Common myeloid progenitor, CD34-positive (primary cell): Measurements from ENCODE around the gene SMYD4.
A peak's percentile ranks its signal among the peaks of the same experiment; 100 is the strongest.

Source experiments
- CTCF ChIA-PET: fragments of 350-600 bp; sonication (Branson Sonifier 250); formaldehyde crosslinking; loops from one replicate; lab custom pipeline; 2021; ENCODE audit warnings: antibody characterized with exemption; lab: Charles Lee
- POLR2A ChIA-PET: fragments of 350-600 bp; sonication (Branson Sonifier 250); formaldehyde crosslinking; loops from one replicate; lab custom pipeline; 2021; ENCODE audit warnings: antibody characterized with exemption; lab: Charles Lee
- DNase-seq, 3 donors: peaks; one replicate each; pipeline versions ENCODE4 v3.0.0 to v3.0.0-alpha.2; 2013
- H3K27ac ChIP-seq, 2 experiments: 1 replicate in 1 of 2; 2 replicates in 1 of 2; pipeline ENCODE4 v1.7.0; 2013; ENCODE audit warnings: inconsistent platforms in 2 of 2, low read length in 2 of 2, mild to moderate bottlenecking in 2 of 2, low read depth in 1 of 2, moderate library complexity in 1 of 2; ENCODE audit not compliant: severe bottlenecking in 2 of 2, insufficient read depth in 1 of 2, poor library complexity in 1 of 2
- H3K27me3 ChIP-seq, 5 experiments: replicated peaks in 2 of 5; 1 replicate in 3 of 5; 2 replicates in 2 of 5; pipeline versions ENCODE4 v1.6.1 to v1.7.0; 2013; ENCODE audit warnings: low read length in 4 of 5, mild to moderate bottlenecking in 2 of 5, moderate library complexity in 2 of 5, inconsistent platforms in 1 of 5; ENCODE audit not compliant: insufficient read depth in 5 of 5, control insufficient read depth in 4 of 5
- H3K36me3 ChIP-seq, 4 experiments: 1 replicate in 2 of 4; 2 replicates in 2 of 4; pipeline versions ENCODE4 v1.6.1 to v1.7.0; 2013; ENCODE audit warnings: low read length in 3 of 4, control low read depth in 1 of 4, mild to moderate bottlenecking in 1 of 4; ENCODE audit not compliant: control insufficient read depth in 4 of 4, insufficient read depth in 4 of 4
- H3K4me1 ChIP-seq, 4 experiments: 1 replicate in 3 of 4; 2 replicates in 1 of 4; pipeline versions ENCODE4 v1.6.1 to v1.7.1; 2013; ENCODE audit warnings: low read length in 3 of 4, mild to moderate bottlenecking in 3 of 4, control low read depth in 1 of 4, inconsistent platforms in 1 of 4, moderate library complexity in 1 of 4; ENCODE audit not compliant: control insufficient read depth in 4 of 4, insufficient read depth in 4 of 4; ENCODE audit errors: control extremely low read depth in 1 of 4
- H3K4me3 ChIP-seq, 7 experiments: 1 replicate in 4 of 7; 2 replicates in 3 of 7; pipeline versions ENCODE4 v1.5.1 to v1.7.0; 2013; ENCODE audit warnings: mild to moderate bottlenecking in 7 of 7, low read length in 6 of 7, moderate library complexity in 6 of 7, inconsistent platforms in 2 of 7, low read depth in 2 of 7, control low read depth in 1 of 7; ENCODE audit not compliant: insufficient read depth in 4 of 7, control insufficient read depth in 1 of 7; ENCODE audit errors: extremely low read depth in 1 of 7
- H3K9me3 ChIP-seq, 5 experiments: 1 replicate in 4 of 5; 2 replicates in 1 of 5; pipeline versions ENCODE4 v1.6.1 to v1.7.1; 2013; ENCODE audit warnings: low read length in 4 of 5, mild to moderate bottlenecking in 2 of 5, inconsistent platforms in 1 of 5, low read depth in 1 of 5, moderate library complexity in 1 of 5; ENCODE audit not compliant: control insufficient read depth in 4 of 5, insufficient read depth in 2 of 5; ENCODE audit errors: control extremely low read depth in 1 of 5
- WGBS: methylation state at CpG from one replicate; pipeline ENCODE4 v1.1.5; 2013; ENCODE audit not compliant: insufficient coverage; 5-methylcytosine and 5-hydroxymethylcytosine counted together

SMYD4 gene

GRCh38 chr17:1787301-1787902 lies 42.3 kb downstream of the SMYD4 start:
- Histone ChIP-seq H3K36me3 (peaks cover 5 to 48% (median 18%) of the 10 kb centered on the region in 4 experiments), H3K4me1 (peaks cover 5 to 24% (median 9%) of the 10 kb centered on the region in 4 experiments), H3K27me3 (no peaks in the 10 kb centered on the region), H3K9me3 (no peaks in the 10 kb centered on the region), H3K4me3 (no peak overlapping the region), H3K27ac (no peak overlapping the region)
- 94% methylated on average over 12 of the region's 16 CpGs for WGBS
- no peak for DNase-seq
- ChIA-PET CTCF (interaction anchor here (0.9 to 17.0 kb wide), 3 partner anchors 67 to 122 kb away, joined by 3 to 231 read pairs (median 9); partner anchors contain the start of gene WDR81), POLR2A (interaction anchor here (0.5 to 1.0 kb wide), 2 partner anchors 64 to 157 kb away, joined by 3 read pairs; no protein-coding TSS in a partner anchor)

- no peak for DNase-seq
- no peak overlapping the region for H3K4me3 ChIP-seq
- ChIA-PET CTCF (interaction anchor here (0.9 to 17.0 kb wide), 3 partner anchors 67 to 121 kb away, joined by 3 to 231 read pairs (median 9); partner anchors contain the start of gene WDR81), POLR2A (interaction anchor here (0.5 to 1.0 kb wide), 2 partner anchors 64 to 157 kb away, joined by 3 read pairs; no protein-coding TSS in a partner anchor)
- H3K27ac ChIP-seq = no peak overlapping the region
- over 99% methylated on average over 7 of the region's 7 CpGs for WGBS
- H3K4me1 ChIP-seq = peaks cover 5 to 28% (median 9%) of the 10 kb centered on the region in 4 experiments
- no peaks in the 10 kb centered on the region for H3K9me3 ChIP-seq
- H3K27me3 ChIP-seq = no peaks in the 10 kb centered on the region
- H3K36me3 ChIP-seq = peaks cover 7 to 55% (median 20%) of the 10 kb centered on the region in 4 experiments
These were observed 43.0 kb downstream of the SMYD4 start for GRCh38 chr17:1786708-1787107.

DNA sequence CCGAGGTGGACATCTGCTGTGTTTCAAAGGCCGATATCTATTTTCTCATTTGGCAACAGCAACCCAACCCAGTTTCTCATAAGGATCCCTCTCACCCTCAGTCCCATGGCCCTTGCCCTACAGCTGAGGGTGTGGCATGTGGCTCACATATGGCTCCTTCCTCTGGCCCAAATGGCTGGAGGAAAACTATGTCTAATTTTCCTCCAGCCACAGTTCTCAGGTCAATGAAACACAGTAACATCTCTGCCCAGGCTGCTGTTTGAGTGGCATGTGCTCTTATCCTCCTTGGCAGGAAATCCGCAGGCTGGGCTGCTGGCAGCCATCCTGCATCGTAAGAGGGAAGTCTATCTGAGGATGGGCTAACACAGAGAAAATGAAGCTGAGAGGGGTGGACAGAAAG lies 43.8 kb downstream of the SMYD4 start:
- WGBS = 87% methylated on average over 3 of the region's 4 CpGs
- H3K27me3 ChIP-seq = no peaks in the 10 kb centered on the region
- POLR2A ChIA-PET = no interaction called here
- CTCF ChIA-PET = interaction anchor here (0.9 to 17.0 kb wide), 4 partner anchors 33 to 119 kb away, joined by 3 to 231 read pairs (median 7); partner anchors contain the start of gene WDR81
- H3K27ac ChIP-seq = no peak overlapping the region
- H3K9me3 ChIP-seq = no peaks in the 10 kb centered on the region
- no peak for DNase-seq
- peaks cover 5 to 26% (median 9%) of the 10 kb centered on the region in 4 experiments for H3K4me1 ChIP-seq
- H3K4me3 ChIP-seq = no peak overlapping the region
- peaks cover 7 to 62% (median 26%) of the 10 kb centered on the region in 4 experiments for H3K36me3 ChIP-seq

DNA sequence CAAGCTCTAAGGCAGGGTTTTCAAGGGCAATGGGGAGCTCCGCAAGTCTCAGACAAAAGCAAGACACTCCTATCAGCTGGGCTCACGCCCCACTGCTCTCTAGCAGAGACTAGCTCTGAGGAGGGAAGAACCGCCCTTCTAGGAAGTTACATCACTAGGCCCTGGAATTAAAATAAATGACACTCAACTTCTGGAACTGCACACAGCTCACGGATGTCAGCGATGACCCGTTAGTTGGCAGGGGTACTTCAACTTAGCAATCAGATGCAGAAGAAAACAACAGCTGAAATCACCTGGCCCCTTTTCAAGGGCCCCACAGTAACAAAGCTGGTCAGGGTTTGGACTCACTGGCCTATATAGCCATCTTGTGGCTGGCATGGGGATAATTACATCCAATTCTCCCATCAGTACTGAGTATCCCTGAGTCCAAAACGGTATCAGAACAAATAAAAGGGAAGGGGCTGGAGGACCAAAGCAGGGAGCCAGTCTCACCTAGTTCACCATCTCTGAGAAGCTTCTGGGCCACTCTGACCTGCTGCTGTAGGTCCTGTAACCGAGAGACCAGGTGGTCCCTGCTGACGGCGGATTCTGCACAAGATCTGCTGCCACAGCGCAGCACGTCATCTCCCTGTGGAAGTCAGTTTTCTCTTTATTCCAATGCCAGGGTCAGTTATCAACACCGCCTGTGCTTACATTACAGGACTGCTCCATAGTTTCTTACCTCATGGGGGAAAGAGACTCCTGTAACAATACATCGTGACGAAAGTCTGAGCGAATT lies 45.7 kb downstream of the SMYD4 start:
- peak overlapping the region in 1 of 7 experiments; percentile 10 for H3K4me3 ChIP-seq
- WGBS = 73% methylated on average over 16 of the region's 16 CpGs
- DNase-seq = peak; percentile 64 to 77 (median 74)
- H3K4me1 ChIP-seq = peaks cover 5 to 34% (median 13%) of the 10 kb centered on the region in 4 experiments
- peak overlapping the region in 1 of 2 experiments; percentile 14 for H3K27ac ChIP-seq
- H3K9me3 ChIP-seq = no peaks in the 10 kb centered on the region
- CTCF ChIA-PET = interaction anchor here (0.8 to 17.0 kb wide), 34 partner anchors 9 to 210 kb away, joined by 3 to 231 read pairs (median 6); partner anchors contain the start of genes SERPINF1, TLCD2 and WDR81
- POLR2A ChIA-PET = interaction anchor here (0.7 to 2.2 kb wide), 6 partner anchors 13 to 115 kb away, joined by 3 to 15 read pairs (median 4); partner anchors contain the start of gene PRPF8
- H3K36me3 ChIP-seq = peaks cover 7 to 74% (median 26%) of the 10 kb centered on the region in 4 experiments
- no peaks in the 10 kb centered on the region for H3K27me3 ChIP-seq

DNA sequence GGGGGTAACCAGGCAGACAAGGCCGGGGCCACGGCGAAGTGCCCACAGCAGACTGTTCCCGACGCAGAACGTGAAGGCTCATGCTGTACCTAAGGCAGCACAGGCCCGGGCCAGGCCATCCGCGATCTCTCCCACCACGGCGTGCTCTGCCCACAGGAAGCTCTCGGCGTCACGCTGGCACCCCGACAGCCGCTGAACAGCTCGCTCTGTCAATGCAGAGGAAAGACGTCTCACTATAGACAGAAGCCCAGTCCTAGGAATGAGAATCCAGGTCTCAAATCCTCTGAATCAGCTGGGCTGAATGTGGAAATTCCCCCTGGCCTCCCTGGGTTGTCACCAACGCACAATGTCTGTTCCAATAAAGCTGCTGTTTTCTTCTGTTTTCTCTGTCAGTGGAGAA lies 46.4 kb downstream of the SMYD4 start:
- Histone ChIP-seq H3K9me3 (no peaks in the 10 kb centered on the region), H3K4me3 (peak overlapping the region in 1 of 7 experiments; percentile 10), H3K36me3 (peaks cover 9 to 76% (median 31%) of the 10 kb centered on the region in 4 experiments), H3K27me3 (no peaks in the 10 kb centered on the region), H3K4me1 (peaks cover 5 to 34% (median 13%) of the 10 kb centered on the region in 4 experiments), H3K27ac (peak overlapping the region in 1 of 2 experiments; percentile 14)
- WGBS = 83% methylated on average over 19 of the region's 19 CpGs
- ChIA-PET POLR2A (interaction anchor here (0.7 to 2.2 kb wide), 7 partner anchors 12 to 114 kb away, joined by 3 to 15 read pairs (median 5); partner anchors contain the start of genes PRPF8 and WDR81), CTCF (interaction anchor here (0.8 to 17.0 kb wide), 34 partner anchors 10 to 209 kb away, joined by 3 to 231 read pairs (median 6); partner anchors contain the start of genes SERPINF1 and WDR81)
- DNase-seq = no peak

GRCh38 chr17:1782171-1782567 lies 47.5 kb downstream of the SMYD4 start:
- Histone ChIP-seq H3K9me3 (no peaks in the 10 kb centered on the region), H3K4me3 (peak overlapping the region in 2 of 7 experiments; percentile 4 to 38), H3K4me1 (peaks cover 5 to 34% (median 13%) of the 10 kb centered on the region in 4 experiments), H3K27me3 (no peaks in the 10 kb centered on the region), H3K27ac (no peak overlapping the region), H3K36me3 (peaks cover 10 to 77% (median 31%) of the 10 kb centered on the region in 4 experiments)
- no peak for DNase-seq
- ChIA-PET POLR2A (interaction anchor here (2.2 kb wide), 1 partner anchor 65 kb away, joined by 15 read pairs; no protein-coding TSS in a partner anchor), CTCF (interaction anchor here (0.6 to 17.0 kb wide), 16 partner anchors 9 to 208 kb away, joined by 3 to 231 read pairs (median 5); partner anchors contain the start of genes SERPINF2 and WDR81)
- 100% methylated on average over 3 of the region's 6 CpGs for WGBS
